Stimulated activated CD4-positive, alpha-beta T cell treated with anti-CD3 and anti-CD28 coated beads, Interleukin-2, amount 100 ng/mL, for 24 hours (primary cell): Measurements from ENCODE around the gene KISS1R.
"Not testable (repeated sequence)": the region's sequence is repeated elsewhere in the genome, so short reads cannot be mapped to it uniquely, and the experiment has no call there.

ENCODE experiments used
- DNase-seq, 2 donors: peaks; one replicate each; pipeline ENCODE4 v3.0.0-alpha.2; 2020

The KISS1R gene

GRCh38 chr19:882871-883497 lies 34.1 kb upstream of the KISS1R start:
- DNase-seq, result no peak

- no peak for DNase-seq
These were observed 33.4 kb upstream of the KISS1R start for GRCh38 chr19:883661-884211.

GRCh38 chr19:884420-885211 lies 32.5 kb upstream of the KISS1R start:
- no peak for DNase-seq

GRCh38 chr19:885536-886224 lies 31.5 kb upstream of the KISS1R start:
- no peak for DNase-seq

DNA sequence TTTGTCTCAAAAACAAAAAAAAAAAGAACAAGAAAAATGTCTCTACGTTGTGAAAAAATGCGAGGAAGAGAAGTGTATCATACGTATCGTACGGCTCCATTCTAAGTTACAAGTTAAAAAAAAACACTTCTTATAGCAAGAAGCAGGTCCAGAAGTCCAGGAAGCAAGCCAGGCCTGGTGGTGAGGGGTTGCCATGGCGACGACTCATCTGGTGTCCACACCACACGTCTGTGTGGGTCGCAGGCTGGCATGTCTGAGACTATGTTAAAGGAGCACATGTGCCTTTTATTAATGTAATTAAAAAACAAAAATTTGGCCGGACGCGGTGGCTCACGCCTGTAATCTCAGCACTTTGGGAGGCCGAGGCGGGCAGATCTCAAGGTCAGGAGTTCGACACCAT lies 30.1 kb upstream of the KISS1R start:
- no peak for DNase-seq

DNA sequence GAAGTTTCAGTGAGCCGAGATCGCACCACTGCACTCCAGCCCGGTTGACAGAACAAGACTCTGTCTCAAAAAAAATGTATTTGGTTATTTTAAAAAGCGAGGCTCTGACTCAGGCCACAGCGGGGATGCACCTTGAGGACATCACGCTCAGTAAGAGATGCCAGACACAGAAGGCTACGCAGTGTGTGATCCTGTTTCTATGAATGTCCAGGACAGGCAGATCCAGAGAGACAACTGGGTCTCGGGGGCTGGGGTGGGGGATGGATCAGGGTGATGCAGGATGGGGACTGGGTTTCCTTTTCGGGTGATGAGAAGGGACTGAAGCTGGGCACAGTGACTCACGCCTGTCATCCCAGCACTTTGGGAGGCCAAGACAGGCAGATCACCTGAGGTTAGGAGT lies 29.5 kb upstream of the KISS1R start:
- DNase-seq, result no peak

DNA sequence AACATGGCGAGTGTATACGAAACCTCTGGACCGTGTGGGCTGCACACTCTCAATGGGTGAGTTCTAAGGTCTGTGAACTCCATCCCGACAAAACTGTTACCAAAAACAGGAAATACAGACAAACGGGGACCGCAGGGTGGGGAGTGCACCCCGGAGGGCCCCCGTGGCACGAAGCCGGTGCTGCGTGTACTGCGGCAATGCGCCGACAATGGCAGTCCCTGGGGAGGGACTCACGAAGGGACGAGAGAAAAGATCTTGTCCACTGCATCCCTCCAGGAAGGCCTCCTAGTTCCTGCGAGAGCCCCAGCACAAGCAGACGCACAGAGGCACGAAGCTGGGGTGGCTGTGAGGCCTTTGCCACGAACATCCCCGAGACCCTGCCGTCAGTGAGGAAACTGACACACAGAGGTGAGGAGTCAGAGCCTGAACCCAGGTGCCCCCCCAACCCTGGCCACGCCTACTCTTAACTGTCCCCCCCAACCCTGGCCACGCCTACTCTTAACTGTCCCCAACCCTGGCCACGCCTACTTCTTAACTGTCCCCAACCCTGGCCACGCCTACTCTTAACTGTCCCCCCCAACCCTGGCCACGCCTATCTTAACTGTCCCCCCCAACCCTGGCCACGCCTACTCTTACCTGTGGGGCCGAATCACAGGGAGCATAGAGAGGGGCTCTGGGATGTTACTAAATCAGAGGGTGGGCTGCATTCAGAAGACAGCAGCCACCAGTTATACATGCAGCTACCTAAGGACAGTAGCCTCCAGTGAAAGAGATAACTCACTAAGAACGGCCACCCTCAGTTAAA lies 28.4 kb upstream of the KISS1R start:
- DNase-seq, result peak in 1 of 2 donors; percentile 46

DNA sequence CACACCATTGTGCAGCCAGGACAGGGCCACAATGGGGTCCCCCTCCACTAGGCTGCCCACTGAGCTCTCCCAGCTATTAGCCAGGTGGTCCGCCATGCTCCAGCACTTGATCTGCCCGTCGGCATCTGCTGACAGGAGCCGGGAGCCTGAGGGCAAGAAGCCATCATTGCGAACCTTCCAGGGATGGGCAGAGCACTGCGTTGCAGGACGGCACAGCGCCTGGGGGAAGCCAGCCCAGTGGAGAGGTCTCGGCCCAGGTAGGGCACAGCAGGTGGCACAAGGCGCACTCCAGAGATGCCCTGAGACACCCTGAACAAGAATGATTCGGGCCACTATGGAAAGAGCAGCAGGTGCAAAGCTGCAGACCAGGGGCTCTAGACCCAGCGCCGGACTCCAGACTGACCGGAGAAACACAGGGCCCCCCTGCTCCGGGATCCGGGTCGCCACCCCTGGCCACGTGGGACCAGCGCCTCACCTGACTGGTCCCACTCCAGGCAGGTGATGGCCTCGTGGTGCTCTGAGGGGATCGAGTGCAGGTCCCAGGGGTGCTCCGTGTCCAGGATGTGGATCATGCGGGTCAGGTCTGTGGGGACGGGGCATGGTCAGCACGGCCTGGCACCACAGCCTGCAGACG lies 27.4 kb upstream of the KISS1R start:
- no peak for DNase-seq

DNA sequence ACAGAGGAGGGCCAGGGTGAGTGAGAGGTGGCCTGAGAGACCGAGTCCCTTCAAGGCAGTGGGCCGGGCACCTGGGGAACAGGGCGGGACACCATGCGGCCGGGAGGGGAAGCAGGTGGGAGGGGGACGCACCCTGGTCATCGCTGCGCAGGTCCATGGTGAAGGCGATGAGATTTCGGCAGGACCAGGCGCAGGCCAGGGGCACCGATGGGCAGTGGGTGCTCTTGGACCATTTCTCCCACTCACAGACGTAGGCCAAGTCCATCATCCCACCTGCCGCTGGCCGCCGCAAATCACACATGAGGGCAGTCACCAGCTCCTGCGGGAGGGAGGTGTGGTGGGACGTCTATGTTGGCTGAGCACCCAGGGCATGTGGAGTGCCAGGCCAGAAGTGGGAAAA lies 26.3 kb upstream of the KISS1R start:
- no peak for DNase-seq

DNA sequence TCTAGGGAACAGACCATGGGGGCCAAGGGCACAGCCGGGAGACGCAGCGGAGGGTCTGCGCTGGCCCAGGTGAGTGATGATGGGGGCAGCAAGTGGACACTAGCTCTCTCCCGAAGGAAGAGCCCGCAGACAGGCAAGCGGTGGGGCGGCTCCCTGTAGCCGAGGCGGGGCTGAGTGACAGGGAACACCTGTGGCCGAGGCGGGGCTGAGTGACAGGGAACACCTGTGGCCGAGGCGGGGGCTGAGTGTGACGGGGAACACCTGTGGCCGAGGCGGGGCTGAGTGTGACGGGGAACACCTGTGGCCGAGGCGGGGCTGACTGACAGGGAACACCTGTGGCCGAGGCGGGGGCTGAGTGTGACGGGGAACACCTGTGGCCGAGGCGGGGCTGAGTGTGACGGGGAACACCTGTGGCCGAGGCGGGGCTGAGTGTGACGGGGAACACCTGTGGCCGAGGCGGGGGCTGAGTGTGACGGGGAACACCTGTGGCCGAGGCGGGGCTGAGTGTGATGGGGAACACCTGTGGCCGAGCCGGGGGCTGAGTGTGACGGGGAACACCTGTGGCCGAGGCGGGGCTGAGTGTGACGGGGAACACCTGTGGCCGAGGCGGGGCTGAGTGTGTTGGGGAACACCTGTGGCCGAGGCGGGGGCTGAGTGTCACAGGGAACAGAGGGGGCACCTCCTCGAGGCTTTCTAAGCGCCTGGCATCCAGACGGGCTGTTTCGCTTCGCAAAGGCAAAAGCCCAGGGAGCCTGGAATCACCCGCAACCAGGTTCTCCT lies 25.5 kb upstream of the KISS1R start:
- DNase-seq, result not testable (repeated sequence)

DNA sequence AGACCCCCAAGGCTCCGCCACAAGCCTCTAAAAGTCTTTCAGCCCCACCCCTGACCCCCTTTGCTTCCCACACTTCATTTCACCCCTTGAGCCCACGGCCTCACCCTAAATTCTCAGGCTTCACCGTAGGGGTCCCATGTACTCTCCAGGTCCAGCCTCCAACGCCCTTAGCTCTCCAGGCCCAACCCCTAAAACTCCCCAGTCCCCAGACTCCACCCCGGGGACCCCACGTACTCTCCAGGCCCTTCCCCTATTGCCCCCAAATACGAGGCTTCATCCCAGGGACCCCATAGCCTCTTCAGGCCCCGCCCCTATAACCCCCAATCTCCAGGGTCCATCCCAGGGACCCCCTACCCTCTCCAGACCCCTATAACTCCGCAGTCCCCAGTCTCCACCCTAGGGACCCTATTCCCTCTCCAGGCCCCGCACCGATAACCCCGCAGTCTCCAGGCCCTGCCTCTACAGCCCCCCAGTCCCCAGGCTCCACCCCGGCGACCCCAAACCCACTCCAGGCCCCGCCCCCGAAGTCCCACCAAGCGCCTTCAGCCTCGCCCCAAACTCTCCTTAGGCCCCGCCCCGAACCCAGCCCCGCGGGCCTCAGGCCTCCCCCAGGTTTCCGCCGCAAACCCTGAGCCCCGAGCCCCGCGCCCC lies 24.8 kb upstream of the KISS1R start:
- DNase-seq, result no peak

- DNase-seq, result peak; percentile 89
These were observed 24.0 kb upstream of the KISS1R start, which contains the start of the genes MED16 and RNU6-9 for GRCh38 chr19:892894-893689. MED16 (minus strand) TSS chr19:893187; CDS start chr19:891131, 2,056 bp downstream. RNU6-9 (plus strand) TSS chr19:893484.

DNA sequence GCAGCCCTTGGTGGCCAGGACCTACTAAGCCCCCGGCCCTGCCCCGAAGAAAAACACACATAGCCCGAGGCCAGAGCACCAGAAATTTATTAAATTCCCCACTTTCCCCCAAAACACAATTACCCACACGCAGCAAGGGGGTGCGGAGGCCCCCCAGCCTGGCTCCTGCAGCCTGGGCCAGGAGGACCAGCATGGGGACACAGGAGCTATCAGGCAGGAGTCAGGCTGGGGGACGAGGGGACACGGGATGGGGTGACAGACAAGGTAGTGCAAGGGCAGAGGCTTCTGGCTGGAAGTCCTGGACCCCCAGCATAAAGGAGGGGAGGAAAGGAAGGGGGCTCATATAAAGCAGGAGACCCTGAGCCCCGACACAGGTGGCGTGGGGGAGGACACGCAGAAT lies 20.7 kb upstream of the KISS1R start:
- no peak for DNase-seq

- DNase-seq, result no peak
These were observed 20.1 kb upstream of the KISS1R start for GRCh38 chr19:896999-897398.

DNA sequence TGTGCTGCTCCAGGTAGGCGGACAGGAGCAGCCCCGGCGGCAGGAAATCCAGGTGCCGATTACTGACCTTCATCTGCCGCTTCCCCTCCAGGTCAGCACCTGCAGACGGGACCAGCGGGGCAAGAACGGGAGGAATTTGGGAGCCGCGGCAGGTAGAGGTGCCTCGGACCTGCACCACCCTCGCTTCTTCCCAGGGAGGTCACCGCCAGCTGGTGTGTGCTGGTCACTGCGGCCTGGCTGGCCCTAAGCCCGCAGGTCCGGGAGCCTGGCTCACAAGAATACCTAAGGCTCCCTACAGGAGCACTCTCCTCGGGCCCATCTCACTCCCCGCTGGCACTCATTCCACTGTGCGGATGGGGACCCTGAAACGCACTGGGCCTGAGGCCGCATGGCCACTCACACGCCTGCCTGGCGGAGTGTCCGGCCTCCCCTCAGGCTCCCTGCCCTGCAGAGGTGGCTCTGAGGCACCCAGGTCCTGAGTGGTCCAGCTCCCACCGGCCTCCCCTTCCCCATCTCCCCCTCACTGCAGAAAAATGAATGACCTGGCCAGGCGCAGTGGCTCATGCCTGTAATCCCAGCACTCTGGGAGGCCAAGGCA lies 19.6 kb upstream of the KISS1R start:
- DNase-seq, result no peak

DNA sequence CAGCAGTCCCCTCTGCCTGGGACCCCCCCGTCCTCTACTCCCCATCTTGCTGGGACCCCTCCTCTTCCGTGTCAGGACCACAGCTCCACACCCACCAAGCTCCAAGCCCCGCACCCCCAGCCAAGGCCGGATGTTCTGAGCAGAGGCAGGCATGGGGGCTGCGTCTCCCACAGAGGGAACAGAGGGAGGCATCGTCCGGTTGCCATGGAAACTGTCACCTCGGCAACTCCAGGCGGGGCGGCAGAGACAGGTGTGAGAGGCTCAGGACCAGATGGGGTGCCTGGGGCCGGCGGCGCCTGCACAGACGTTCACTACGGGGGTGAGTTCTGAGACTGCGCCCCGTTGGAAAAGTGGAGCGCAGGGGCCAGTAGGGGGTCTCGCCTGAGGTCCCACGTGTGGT lies 18.5 kb upstream of the KISS1R start:
- DNase-seq, result peak in 1 of 2 donors; percentile 43

DNA sequence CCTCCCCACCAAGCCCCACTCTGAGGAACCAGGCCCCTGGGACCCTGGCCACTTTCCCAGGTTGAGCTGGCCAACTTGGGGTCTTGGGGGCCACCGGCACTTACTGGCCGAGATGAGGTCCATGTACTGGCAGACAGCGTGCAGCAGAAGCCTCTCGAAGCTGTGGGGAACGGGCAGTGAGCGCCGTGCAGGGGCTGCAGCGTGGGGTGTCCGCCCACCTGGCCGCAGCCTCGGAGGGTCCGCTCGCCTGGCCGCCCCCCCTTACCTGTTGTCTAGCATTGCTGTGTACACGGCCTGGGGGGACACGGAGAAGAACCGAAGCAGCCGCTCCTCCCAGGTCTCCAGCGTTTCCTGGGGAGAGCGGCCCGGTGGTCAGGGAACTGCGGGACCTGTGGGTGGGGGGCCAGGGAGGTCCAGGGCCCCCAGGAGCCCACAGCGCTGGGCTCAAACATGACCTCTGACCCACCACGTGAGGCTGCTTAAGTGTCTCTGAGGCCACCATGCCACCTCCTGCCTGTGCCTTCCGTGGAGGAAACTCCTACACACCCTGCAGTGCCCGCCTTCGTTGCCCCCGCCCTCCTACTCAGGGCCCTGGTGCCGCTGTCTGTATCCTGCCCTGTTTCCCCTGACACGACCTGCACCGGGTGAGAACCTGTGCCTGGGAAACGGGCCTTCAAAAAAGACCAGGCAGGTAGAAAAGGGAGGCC lies 17.6 kb upstream of the KISS1R start:
- DNase-seq, result no peak

GRCh38 chr19:900043-900301 lies 17.2 kb upstream of the KISS1R start:
- DNase-seq, result no peak
